GM19467 (cell line): Measurements from ENCODE around the gene TARS3.
"Not testable (repeated sequence)": the region's sequence is repeated elsewhere in the genome, so short reads cannot be mapped to it uniquely, and the experiment has no call there.

ENCODE experiments used
- ATAC-seq: cut with Tn5 transposase; IDR thresholded peaks from one replicate; pipeline ENCODE4 v1.9.1; 2021; ENCODE audit warnings: mild to moderate bottlenecking, moderate library complexity; ENCODE audit not compliant: unreplicated experiment

TARS3 gene

GRCh38 chr15:101723874-101724674, at the start of gene TARS3:
Gene TARS3, minus strand, starts transcription at chr15:101724473. Its CDS starts 86 bp downstream, at chr15:101724387.
- ATAC-seq, result peak; percentile 88

GRCh38 chr15:101773496-101774100, 49.3 kb upstream of the TARS3 start:
- no peak for ATAC-seq

GRCh38 chr15:101772921-101773320, 48.6 kb upstream of the TARS3 start:
- ATAC-seq, result no peak

- ATAC-seq, result not testable (repeated sequence)
Observed at GRCh38 chr15:101767083-101767640, 42.9 kb upstream of the TARS3 start.

GRCh38 chr15:101765772-101766456, 41.6 kb upstream of the TARS3 start:
- no peak for ATAC-seq

GRCh38 chr15:101765340-101765671, 41.0 kb upstream of the TARS3 start:
- ATAC-seq, result not testable (repeated sequence)

- ATAC-seq, result not testable (repeated sequence)
Observed at GRCh38 chr15:101764669-101765339, 40.5 kb upstream of the TARS3 start.

GRCh38 chr15:101746716-101747082, 22.4 kb upstream of the TARS3 start:
- peak; percentile 29 for ATAC-seq

GRCh38 chr15:101734837-101735236, 10.6 kb upstream of the TARS3 start:
- not testable (repeated sequence) for ATAC-seq

- ATAC-seq, result no peak
Observed at GRCh38 chr15:101733545-101733944, 9.3 kb upstream of the TARS3 start.

- ATAC-seq, result no peak
Observed at GRCh38 chr15:101732772-101733171, 8.5 kb upstream of the TARS3 start.

- ATAC-seq, result no peak
Observed at GRCh38 chr15:101731746-101732145, 7.5 kb upstream of the TARS3 start.

- no peak for ATAC-seq
Observed at GRCh38 chr15:101727186-101727585, 2.9 kb upstream of the TARS3 start.

GRCh38 chr15:101725073-101725472, 800 bp upstream of the TARS3 start:
- ATAC-seq, result no peak

- no peak for ATAC-seq
Observed at GRCh38 chr15:101724675-101725005, 367 bp upstream of the TARS3 start.

GRCh38 chr15:101723171-101723873, 951 bp downstream of the TARS3 start:
- no peak for ATAC-seq

- ATAC-seq, result no peak
Observed at GRCh38 chr15:101718896-101719295, 5.4 kb downstream of the TARS3 start.

- no peak for ATAC-seq
Observed at GRCh38 chr15:101712078-101712477, 12.2 kb downstream of the TARS3 start.

- no peak for ATAC-seq
Observed at GRCh38 chr15:101710806-101711205, 13.5 kb downstream of the TARS3 start.

- no peak for ATAC-seq
Observed at GRCh38 chr15:101709466-101709865, 14.8 kb downstream of the TARS3 start.

- ATAC-seq, result no peak
Observed at GRCh38 chr15:101707983-101708382, 16.3 kb downstream of the TARS3 start.
